Stimulated activated CD4-positive, alpha-beta T cell treated with anti-CD3 and anti-CD28 coated beads, Interleukin-2, amount 100 ng/mL, for 4 hours (primary cell): ENCODE data around the gene ZNF106.

Source experiments
- DNase-seq: peaks from one replicate; pipeline ENCODE4 v3.0.0-alpha.2; 2020; ENCODE audit warnings: low read depth

Gene ZNF106

DNA sequence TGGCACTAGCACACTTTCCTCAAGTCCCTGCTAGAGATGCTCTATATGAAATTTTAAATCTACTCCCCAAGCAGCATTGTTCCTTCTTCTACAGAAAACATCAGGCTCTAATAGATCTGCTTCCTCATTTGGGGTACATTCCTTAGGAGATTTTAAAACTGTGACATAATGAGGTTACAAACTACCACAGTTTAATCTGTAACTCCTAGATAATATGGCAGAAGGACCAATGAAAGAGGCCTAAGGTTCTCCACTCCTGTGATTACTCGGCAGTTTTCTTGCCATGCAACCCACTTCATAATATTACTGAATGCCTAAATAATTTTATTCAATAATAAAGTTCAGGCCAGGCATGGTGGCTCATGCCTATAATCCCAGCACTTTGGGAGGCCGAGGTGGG, 16.1 kb downstream of the ZNF106 start:
- DNase-seq, result no peak

DNA sequence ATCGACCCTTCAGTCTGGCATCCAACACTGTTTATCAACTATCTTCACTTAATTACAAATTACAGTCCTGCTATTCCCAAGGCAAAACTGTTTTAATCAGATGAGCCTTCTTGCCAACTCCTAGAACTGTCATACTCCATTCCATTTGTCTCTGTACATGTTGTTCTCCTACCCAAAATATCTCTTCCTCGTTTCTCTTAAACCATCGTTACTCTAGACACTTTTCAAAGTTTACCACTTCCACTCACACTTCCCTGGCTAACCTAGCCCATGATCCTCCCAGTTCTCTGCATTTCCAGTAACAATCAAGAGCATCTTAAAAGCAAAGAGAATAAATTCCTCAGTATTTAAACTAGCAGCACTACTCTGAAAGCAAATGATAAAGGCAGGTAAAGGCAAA, 19.9 kb downstream of the ZNF106 start:
- no peak for DNase-seq

DNA sequence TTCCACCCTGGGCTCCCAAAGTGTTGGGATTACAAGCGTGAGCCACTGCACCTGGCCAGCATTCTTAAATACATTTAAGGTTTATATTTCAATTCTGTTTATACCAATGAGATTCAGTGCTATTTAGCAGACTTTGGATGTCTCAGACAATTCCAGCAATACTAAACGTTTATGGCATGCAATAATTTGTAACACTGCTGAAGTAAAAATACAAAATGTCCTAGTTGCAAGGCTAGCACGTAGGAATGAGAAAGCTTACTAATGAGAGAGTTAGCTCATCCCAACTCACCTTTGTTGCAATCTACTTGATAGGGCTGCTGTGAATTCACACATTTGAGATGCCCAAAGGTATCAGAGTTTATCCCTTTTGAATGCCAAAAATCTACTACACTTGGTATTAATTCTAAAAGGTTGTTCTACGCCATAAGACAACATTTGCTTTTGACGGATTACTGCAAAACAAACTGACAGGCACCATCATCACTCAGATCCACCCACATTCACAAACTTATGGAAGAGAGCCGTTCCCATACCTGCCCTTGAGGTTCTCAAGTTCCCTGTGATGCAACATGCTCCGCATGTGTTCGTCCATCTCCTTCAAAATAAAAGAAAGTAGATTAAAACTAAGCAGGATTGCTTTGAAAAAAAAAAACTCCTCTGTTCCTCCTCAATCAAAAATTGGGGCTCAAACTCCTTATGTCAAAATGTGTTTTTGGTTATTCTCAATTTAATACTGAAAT, 25.3 kb downstream of the ZNF106 start:
- DNase-seq, result no peak

DNA sequence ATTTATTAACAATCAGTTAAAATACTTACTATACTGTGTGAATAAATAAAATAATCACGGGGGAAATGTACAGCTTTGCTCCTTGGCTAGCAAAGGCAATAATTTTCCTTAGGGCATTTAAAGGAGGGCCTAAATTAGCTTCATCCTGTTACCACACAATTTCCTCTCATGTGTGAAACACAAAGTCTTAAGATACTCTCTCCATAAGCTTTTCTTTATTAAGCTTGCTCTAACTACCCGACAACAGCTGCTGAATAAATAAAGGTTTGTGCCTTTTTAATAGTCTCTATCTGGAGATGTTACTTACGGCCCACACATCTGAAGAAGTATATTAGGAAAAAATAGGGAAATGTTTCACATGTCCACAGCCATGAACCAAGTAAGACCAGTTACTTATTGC, 29.7 kb downstream of the ZNF106 start:
- DNase-seq, result no peak

DNA sequence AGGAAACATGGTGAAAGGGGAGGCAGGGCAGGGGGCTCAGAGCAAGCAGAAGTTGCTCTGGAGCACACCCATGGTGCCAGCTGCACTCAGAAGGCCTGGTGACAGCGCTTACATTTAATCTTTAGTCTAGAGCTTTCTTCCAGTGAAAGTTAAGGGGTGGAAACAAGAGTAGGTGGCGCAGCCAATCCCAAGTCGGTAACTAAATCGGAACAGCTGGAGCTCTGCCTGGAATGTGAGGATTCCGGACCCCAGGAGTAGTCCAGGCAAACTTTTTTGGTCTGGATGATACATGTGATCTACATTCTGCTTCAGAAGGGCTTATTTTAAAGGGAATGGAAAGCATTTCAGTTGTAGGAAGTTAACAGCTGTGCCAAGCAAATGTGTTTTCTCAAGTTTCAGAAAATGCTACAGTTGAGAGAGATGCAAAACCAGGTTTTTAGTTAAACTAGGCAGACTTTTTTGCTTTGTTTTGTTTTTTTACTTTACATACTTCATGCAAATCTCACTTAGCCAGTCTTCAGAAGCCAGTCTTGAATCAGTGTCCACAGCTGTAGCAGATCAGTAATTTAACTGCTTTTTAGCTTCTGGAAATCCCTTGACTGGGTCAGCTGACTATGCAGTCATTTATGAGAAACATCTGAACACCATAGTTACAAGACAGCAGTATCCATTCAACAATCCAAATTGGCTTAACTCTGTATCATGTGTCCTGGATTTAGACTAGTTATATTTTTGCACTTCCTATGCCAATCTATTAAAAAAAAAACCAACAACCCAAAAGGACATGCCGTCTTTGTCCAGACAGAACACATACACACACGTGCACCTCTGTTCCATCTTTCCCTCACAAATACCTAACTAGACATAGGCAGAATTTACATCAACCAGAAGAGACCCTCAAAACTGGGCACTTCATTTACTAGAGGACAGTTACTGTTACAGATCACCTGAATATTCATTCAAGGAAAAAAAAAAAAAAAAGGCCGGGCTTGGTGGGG, 33.2 kb downstream of the ZNF106 start:
- DNase-seq, result no peak

DNA sequence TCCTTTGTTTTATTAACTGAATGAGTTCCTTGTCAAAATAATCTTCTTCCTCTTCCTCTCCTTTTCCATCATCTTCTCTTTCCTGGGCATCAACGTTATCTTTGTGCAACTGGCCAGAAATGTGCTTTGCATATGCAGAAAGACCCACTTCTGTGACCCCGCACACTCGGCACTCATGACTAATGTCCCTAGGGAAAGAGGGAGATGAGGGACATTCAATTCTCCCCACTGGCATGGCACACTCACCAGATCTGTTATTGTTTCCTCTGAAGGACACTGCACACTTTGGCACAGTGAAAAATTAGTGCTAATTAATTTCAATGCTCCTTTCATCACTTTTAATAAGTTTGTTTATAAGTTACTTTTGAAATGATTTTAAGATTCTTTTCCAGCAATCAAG, 34.0 kb downstream of the ZNF106 start:
- DNase-seq, result no peak

DNA sequence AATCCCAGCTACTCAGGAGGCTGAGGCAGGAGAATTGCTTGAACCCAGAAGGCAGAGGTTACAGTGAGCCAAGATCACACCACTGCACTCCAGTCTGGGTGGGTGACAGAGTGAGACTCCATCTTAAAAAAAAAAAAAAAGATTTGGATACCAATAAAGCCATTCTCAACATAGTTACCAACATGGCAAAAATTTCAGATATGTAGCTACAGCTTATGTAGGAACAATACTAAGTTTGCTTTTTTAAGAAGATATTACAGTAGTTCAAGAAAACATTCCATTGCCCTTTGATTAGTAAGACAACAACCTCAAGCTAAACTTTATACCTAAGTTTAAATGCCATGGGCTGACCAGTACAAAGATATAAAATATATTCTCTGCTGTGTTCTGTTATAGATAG, 34.4 kb downstream of the ZNF106 start:
- DNase-seq, result no peak

DNA sequence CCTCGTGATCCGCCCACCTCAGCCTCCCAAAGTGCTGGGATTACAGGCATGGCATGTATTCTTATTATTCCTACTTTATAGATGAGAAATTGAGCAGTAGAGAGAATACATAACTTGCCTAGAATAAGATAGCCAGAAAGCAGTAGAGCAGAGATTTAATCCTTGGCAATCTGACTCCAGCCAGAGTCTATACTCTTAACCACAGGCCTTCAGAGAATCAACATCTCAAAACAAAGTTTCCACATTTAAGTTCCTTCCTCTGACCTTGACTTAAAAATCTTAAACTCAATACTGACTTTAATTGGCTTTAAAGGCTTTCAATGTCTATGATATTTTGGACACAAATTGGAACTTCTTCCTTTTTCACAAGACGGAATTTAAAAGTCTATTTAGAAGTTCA, 37.1 kb downstream of the ZNF106 start:
- DNase-seq, result no peak

DNA sequence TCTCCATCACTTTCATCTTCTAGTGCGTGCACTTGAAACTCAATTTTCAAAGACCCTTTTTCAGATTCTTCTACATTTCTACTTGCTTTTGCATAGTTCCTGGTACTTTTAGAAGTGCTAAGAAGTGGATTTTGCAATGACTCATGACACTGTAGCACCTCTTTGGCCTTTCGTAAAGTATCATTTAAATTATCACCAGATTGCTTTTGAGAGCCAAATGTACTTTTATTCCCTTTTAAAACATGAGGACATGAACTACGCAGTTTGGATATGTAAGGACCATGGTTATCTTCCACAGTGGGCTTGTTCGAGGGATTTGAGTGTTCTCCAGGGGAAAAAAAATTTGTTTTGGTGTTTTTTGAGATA, 40.5 kb downstream of the ZNF106 start:
- DNase-seq, result no peak

DNA sequence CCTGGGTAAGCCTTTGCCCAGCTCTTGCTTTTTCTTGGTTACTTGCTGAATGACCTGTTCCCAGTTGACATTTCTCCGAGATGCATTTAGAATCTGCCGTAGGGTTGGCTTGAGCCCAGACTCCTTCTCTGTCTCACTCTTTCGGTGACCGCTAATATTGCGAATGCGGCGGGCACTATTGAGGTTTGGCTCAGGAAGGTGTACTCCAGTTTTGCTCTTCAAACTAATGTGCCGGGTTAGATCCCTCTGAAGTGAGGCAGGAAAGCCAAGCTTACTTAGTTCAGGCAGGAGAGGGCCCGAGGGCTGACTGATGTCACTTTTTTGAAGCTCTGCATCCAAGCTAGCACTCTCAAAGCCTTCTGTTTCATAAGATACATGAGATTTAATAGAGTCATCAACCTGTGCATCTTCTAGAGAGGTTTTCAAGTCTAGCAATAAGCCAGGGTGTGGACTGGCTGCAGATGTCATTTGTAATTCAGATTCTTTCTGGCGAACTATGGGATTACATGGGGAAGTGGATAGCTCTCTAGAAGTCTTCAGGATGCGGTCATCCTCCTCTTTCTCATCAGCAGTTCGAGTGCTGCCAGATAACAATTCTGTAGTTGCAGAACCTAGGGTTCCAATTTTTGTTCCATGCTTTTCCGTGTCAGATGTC, 41.0 kb downstream of the ZNF106 start:
- no peak for DNase-seq

DNA sequence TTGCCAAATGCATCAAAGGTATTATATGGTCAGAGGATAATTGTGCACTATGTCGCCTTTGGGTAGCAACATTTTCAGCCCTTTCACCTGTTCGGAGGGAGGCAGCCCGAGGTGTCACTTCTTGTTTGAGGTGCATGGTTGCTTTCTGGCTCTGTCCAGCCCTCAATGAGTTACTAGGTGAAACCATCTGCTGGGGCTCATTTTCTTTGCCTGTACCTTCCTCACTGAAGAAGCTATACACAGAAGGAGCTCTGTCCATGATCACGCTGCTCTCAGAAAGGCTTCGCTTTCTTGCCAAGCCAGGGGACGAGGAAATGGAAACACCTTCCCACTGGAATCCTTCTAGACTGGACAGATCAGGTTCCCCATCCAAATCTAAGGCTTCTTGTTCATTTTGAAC, 42.7 kb downstream of the ZNF106 start:
- no peak for DNase-seq

DNA sequence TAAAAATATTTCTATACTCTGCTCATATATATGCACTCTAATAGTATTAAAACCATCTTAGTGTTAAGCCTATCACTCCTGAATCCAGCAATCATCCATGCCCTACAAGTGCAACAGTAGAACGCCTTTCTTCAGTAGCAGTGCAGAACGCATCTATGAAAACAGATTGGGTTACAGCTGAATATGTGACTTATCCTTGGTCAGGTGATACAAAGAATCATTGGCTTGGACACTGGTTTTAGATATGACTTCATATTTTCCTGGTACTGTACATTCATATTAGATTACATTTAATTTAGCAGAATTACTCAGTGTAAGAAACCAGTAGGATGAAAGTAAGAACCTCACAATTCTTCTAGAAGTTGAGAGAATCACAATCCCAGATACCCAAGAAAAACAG, 43.3 kb downstream of the ZNF106 start:
- no peak for DNase-seq

DNA sequence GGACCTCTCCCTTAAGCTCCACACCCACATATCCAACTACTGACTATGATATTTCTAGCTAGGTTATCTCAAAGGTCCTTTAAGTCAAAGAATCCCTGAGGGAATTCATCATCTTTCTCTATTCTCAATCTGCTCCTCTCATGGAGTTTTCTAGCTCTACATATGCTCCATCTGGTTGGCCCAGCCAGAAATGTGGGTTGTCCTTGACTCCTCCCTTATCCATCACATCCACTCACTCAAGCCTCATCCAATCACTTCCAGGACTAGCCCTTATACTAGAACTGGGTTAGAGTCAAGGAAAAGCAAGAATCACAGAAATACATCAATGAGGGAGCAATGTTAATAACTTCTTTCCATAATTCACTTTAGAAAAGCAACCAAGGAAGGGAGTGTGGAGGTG, 45.4 kb downstream of the ZNF106 start:
- DNase-seq, result no peak

DNA sequence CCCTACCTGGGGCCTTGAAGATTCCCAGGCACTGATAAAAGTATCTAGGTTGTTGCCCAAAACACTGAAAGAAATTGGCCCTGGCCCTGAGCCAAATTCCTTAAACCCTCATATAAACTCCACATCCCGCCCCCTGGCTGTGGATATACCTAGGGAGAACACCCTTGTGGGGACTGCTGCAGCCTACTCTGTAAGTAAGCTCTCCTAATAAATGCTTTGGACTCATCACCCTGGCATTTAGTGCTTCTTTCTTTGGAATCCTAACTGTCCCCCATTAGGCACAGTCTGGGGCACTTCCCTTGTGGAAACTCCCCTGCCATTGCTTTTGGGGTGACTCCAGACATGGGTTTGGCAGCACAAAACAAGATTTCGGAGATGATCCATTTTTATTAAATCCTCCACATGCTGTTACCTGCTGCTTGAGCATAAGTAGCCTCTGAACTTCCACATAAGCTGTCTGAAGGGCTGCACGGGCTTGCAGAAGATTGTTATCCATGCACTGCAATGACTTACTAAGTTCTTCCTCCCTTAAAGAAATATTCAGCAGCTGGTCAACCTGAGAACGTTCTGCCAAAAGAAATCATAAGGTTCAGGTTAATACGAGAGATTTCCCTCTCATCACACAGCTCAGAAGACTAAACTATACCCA, 46.4 kb downstream of the ZNF106 start:
- no peak for DNase-seq

DNA sequence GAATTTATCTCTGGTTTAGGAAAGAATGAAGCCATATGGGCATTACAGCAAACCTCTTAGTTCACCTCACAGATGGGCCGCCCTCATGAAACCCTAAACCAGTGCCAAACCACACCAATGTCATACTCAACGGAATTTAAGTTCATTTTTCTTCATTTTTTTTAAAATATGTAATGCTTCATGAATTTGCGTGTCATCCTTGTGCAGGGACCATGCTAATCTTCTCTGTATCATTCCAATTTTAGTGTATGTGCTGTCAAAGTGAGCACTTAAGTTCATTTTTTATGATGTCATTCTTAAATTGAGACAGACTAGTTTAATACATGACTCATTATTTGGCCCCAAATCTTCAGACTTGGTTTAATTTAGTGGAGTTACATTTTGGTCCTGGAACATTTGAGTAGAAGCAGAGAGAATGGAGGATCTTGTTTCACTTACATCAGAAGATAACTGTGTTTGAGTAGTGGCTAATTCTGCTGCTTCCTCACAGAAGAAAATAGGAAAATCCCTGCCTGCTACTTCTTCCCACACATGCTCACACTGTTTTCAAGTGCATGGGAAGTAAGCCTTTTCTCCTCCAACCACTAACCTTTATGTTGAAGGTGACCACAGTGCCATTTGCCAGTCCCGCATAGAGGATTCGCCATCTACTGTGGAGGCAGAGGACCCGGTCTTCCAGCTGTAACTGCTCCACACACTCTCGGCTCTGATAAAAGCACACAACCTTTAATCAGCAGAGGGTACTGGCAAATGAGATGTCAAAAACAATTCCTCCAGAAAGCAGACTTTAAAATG, 63.3 kb downstream of the ZNF106 start:
- DNase-seq, result no peak

DNA sequence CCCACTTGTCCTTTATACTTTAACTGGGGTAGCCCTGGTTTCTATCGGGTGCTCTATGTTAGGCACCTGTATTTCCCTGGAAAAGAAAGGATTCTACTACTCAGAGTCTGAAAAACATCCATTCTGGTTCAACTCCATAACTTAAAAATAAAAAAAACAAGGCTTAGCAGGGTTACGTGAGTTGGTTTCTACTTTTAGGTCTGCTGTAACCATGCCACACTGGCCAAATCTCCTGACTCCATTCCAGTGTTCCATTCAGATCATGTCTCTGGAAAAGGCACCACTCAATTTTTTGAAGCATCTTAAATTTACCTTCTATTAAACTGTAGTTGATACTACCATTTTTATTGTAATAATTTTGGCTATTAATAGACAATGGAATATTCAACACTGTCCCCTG, 69.6 kb downstream of the ZNF106 start:
- DNase-seq, result no peak

DNA sequence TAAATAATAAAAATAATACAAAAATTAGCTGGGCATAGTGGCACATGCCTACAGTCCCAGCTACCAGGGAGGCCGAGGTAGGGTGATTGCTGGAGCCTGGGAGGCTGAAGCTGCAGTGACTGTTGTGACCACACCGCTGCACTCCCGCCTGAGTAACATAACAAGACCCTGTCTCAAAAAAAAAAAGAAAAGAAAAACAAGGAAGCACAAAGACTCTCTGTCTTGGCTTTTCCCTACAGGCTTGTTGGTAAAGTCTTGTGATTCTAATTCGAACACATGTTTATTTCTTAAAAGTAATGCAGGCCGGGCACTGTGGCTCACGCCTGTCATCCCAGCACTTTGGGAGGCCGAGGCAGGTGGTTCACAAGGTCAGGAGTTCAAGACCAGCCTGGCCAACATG, 71.6 kb downstream of the ZNF106 start:
- DNase-seq, result no peak

DNA sequence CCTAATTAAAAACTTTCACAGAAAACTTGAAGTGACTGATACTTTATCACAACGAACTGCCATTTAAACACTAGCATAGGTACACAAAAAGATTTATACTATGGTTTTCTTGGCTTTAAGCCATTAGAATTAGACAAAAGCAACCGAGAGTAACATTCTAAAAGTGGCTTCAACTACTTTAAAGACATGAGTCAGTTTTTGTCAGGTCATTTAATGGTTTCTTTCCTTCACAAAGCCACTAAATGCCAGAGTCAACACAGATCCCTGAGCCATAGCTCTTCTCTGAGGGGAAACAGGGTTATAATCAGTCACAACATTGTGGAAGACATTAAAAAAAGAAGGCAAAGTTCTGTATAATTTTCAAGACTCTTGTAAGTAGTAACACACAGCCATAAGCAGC, 77.0 kb downstream of the ZNF106 start:
- DNase-seq, result no peak

DNA sequence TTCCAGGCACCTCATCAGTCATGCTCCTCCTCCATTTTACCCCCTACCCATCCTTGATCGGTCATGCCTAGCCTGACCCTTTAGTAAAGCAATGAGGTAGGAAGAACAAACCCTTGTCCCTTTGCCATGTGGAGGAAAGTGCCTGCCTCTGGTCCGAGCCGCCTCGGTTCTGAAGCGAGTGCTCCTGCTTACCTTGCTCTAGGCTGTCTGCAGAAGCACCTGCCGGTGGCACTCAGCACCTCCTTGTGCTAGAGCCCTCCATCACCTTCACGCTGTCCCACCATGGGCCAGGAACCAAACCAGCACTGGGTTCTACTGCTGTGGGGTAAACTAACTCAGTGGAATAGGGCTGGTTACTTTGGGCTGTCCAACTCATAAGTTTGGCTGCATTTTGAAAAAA, 79.1 kb downstream of the ZNF106 start:
- no peak for DNase-seq

DNA sequence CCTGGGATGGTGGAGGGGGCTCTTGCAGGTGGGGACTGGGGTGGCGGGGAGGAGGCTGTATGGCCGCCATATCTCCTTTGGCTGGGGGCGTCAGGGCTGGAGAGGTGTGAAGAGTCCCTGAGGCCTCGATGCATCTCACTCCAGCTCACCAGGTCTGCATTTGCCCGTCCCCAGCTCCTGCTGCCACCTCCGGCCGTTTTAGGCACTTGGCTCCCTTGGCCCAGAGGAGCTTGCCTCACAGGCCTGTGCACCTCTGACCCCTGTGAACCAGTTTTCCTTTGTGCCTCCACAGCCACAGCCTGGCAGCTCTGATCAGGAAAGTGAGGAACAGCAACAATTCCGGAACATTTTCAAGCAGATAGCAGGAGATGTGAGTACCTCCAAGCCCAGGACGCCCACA, 81.9 kb downstream of the ZNF106 start:
- no peak for DNase-seq

DNA sequence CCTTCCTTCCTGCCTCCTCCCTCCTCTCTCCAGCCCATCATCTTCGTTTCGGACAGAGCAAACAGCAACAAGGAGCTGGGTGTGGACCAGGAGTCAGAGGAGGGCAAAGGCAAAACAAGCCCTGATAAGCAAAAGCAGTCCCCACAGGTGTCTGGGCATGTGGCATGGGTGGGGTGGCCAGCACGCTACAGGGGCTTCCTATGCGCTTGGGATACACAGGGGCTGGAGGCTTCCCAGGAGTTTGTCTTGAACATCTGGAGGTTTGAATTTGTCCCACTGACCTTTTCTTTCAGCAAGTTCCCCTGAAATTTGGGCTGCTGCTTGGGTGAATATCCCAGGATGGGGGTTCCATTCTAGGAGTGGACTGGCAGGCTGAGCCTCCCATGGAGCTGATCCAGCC, 82.8 kb downstream of the ZNF106 start:
- no peak for DNase-seq
